Esophagus muscularis mucosa (tissue), 4 donors: ENCODE measurements around the gene INSM2.

ENCODE experiments used
- EP300 ChIP-seq: sonication (generic); formaldehyde crosslinking; IDR thresholded peaks from one replicate; pipeline ENCODE4 v1.6.1; 2017; ENCODE audit warnings: antibody characterized with exemption
- POLR2AphosphoS5 ChIP-seq, 2 donors: sonication (generic); formaldehyde crosslinking; IDR thresholded peaks; one replicate each; pipeline ENCODE4 v1.6.1; 2017; ENCODE audit warnings: antibody characterized with exemption in 2 of 2
- TF ChIP-seq, protein P1 (sequence below), 3 experiments: fragments of 200-600 bp in 2 of 3; fragments of 450-650 bp in 1 of 3; sonication (generic) in 2 of 3; IDR thresholded peaks; one replicate each; pipeline ENCODE4 v1.5.1; 2017 to 2019; ENCODE audit warnings: antibody characterized with exemption in 3 of 3, mild to moderate bottlenecking in 2 of 3, moderate library complexity in 1 of 3

DNA sequence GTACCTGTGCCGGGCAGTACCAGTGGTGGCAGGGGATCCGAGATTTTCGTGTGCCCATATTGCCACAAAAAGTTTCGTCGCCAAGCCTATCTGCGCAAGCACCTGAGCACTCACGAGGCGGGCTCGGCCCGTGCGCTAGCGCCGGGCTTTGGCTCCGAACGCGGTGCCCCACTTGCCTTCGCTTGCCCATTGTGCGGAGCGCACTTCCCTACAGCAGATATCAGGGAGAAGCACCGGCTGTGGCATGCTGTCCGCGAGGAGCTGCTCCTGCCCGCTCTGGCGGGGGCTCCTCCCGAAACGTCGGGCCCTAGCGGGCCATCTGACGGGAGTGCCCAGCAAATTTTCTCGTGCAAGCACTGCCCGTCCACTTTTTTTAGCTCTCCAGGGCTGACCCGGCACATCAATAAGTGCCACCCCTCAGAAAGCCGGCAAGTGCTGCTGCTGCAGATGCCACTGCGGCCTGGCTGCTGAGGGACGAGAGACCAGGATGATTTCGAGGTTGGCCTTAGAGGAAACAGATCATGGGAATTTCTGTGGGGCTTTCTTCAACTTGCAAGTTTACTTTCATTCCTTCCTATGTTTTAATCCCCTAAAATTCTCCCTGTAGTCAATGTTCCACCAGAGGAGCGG, 1.6 kb downstream of the INSM2 start:
- TF ChIP-seq, protein P1, sequence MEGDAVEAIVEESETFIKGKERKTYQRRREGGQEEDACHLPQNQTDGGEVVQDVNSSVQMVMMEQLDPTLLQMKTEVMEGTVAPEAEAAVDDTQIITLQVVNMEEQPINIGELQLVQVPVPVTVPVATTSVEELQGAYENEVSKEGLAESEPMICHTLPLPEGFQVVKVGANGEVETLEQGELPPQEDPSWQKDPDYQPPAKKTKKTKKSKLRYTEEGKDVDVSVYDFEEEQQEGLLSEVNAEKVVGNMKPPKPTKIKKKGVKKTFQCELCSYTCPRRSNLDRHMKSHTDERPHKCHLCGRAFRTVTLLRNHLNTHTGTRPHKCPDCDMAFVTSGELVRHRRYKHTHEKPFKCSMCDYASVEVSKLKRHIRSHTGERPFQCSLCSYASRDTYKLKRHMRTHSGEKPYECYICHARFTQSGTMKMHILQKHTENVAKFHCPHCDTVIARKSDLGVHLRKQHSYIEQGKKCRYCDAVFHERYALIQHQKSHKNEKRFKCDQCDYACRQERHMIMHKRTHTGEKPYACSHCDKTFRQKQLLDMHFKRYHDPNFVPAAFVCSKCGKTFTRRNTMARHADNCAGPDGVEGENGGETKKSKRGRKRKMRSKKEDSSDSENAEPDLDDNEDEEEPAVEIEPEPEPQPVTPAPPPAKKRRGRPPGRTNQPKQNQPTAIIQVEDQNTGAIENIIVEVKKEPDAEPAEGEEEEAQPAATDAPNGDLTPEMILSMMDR (IDR thresholded peaks at IDR 0.05), result no peak
- TF ChIP-seq EP300 (no peak), POLR2AphosphoS5 (IDR thresholded peaks at IDR 0.05) (no peak)
